HL-60/S4 treated with phorbol 12-myristate 13-acetate at 8.2 ng/mL for 4 days and 3 days (cell line): ENCODE data around the gene GKN2.

Experiments used
- in situ Hi-C: fragments of 300-500 bp; cut with MboI; formaldehyde crosslinking; loops from 2 replicates; pipeline ENCODE4 v1.15.0; 2022; ENCODE audit warnings: low sequenced_read_pairs

The GKN2 gene

DNA sequence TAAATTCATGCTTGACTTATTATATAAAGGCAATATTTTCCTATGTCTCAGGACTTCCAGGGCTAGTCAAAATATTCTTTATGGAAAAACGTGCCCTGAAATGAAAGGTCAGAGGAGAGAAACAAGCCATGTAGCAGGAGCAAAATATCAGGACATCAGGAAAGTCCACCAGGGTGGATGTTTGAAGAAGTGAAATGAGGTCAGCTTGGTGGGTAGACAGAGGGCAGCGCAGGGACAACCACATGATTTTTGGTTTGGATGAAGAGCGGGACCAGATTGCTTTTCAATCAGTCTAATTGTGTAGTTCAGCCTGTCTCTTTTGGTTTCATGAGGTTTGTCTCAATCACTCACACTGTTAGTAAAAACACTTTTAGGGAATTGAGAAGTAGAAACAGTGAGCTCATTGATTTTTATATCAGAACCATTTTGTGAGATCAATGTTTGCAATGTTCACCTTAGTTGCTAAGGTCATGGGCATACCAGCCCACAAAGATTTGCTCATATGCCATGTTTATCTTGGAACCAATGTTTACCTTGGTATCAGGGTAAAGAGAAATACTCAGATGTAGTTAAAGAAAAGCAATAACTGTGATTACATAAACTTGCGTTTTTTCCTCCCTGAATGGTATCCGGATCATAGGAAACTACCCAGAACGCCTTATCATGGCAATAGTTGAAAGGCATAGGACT is 32.1 kb downstream of the GKN2 start:
- in situ Hi-C loops, result loop anchor here (25.0 kb wide), 1 partner anchor 183 kb away; the partner anchor contains the start of gene ARHGAP25

DNA sequence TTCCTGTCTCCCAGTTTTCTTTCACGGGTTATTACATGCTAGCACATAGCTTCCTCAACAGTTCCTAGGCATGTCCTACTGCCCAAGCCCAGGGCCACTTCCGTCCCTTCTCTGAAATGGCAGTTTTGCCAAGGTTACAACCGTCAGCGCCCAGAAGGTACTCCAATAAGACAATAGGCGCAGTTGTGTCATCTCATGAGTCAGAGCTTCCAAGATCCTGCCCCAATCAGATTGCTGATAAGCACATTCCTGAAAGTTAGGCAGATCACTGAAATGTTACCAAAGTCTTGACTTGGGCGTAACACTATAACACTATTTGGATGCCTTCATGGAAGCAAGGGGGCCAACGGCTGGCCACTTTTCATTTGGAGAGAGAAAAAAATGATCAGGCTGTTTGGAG is 34.2 kb downstream of the GKN2 start:
- in situ Hi-C loops, result loop anchor here (10.0 to 25.0 kb wide), 2 partner anchors 181 to 434 kb away; partner anchors contain the start of gene ARHGAP25

DNA sequence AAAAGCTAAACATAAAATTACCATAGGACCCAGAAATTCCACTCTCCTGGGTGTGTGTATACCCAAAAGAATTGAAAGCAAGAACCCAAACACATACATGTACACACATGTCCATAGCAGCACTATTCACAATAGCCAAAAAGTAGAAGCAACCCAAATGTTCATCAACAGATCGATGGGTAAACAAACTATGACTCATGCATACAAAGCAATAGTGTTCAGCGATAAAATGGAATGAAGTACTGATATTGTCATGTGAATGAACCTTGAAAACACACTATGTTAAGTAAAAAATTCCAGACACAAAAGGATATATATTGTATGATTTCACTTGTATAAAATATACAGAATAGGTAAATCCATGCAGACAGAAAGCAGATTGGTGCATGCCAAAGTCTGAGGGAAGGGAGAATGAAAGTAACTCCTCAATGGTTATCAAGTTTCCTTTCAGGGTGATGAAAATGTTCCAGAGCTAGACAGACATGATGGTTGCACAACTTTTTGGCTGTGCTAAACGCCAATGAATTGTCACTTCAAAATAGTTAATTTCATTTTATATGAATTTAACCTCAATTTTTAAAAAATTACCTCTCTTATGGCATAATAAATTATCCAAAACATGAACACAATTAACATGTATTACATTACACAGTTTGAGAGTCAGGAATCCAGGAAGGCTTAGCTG is 35.5 kb downstream of the GKN2 start:
- in situ Hi-C loops, result loop anchor here (10.0 to 25.0 kb wide), 2 partner anchors 180 to 432 kb away; partner anchors contain the start of gene ARHGAP25

DNA sequence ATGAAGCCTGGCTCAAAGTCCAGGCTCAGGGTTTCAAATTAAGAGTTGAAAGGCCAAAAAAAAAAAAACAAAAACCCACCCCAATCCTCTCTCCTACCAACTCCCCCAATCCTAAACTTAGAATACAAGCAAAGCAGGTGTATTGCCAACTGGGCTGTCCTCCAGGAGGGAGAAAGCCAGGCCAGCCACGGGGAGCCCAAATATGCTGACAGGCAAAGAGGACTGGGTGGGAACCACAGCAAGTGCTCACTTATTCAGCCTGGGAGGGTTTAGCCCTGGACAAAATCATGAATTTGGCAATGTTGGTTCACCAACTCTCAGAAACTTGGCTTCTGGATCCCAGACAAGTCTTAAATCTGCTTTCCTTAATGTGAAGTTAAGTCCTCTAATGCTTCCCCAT is 36.5 kb downstream of the GKN2 start:
- in situ Hi-C loops, result loop anchor here (10.0 to 25.0 kb wide), 2 partner anchors 179 to 431 kb away; partner anchors contain the start of gene ARHGAP25

DNA sequence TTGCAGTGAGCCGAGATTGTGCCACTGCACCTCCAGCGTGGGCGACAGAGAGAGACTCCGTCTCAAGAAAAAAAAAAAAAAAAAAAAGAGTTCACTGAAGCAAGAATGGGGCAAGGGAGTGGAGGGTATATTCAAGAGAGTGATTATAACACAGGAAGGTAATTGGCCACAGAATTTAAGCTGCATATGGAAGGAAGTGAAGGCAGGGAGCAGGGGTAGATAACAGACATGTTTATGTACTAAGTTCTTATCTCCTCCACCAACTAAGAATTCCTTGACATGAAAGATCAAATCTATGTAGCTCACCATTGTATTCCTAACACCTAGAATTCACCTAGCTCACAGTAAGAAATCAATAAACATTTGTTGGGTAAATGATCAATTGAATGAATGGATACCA is 37.3 kb downstream of the GKN2 start:
- in situ Hi-C loops, result loop anchor here (10.0 to 25.0 kb wide), 2 partner anchors 178 to 431 kb away; partner anchors contain the start of gene ARHGAP25

DNA sequence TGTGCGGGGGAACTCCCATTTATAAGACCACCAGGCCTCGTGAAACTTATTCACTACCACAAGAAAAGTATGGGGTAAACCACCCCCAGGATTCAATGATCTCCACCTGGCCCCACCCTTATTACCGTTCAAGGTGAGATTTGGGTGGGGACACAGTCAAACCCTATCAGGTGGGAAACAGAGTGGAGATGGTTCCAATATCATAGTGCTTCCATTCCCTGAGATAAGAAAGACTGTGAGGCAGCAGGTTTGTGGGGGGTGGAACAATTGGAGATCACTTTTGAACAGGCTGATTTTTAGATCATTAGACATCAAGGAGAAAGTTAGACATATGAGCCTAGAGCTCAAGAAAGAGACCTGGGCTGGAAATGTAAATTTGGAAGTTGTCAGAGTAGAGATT is 39.3 kb downstream of the GKN2 start:
- in situ Hi-C loops, result loop anchor here (10.0 to 25.0 kb wide), 2 partner anchors 176 to 429 kb away; partner anchors contain the start of gene ARHGAP25

DNA sequence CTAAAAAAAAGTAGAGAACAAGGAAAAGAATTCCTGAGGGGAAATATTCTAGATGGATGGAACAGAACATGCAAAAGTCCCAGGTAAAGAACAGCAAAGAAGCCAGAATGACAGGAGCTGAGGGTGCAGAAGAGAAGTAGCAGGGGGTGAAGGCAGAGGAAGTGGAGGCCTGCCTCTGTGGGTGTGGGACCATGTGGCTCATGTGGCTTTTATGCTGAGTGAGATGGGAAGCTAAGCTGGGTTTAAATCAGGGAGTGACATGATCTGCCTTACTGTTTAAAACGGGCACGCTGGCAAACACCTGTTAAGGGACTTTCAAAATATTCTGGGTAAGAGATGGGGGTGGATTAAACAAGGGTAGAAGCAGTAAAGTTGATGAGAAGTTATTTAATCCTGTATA is 40.0 kb downstream of the GKN2 start:
- in situ Hi-C loops, result loop anchor here (10.0 to 25.0 kb wide), 2 partner anchors 175 to 428 kb away; partner anchors contain the start of gene ARHGAP25

DNA sequence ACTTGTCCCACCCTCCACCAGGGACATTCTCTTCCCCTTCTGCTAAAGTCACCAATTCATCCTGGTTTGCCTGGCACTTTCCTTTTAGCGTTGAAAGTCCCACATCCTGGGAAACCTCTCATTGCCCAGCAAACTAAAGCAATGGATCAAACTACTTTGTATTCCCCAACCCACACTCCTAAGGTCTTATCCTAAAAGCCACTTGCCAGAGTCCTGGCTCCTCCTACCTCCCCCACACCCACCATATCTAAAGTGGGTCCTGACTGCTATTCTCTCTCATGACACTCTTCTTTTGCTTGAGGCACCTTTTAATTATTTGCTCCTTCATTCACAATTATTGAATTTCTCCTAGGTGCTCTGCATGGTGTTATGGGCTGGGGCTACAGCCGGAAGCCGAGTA is 40.6 kb downstream of the GKN2 start:
- in situ Hi-C loops, result loop anchor here (10.0 to 25.0 kb wide), 2 partner anchors 175 to 427 kb away; partner anchors contain the start of gene ARHGAP25

DNA sequence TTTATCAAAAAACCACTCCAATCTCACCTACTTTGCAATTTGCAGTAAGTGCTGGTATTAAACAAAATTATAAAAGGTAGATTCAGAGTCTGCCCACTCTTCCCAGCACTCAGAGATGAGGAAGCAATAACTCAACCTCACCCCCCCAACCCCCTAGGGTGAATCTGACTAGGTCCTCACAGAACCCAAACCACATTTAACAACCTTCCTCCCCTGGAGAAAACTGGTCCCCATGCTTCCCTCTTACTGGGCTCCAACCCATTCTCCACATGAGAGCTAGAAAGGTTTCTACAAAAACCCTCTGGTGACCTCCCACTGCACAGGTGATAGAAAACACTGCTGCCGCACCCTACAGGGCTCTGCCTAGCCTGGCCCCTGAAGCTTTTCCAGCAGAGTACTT is 41.0 kb downstream of the GKN2 start:
- in situ Hi-C loops, result loop anchor here (10.0 to 25.0 kb wide), 2 partner anchors 174 to 427 kb away; partner anchors contain the start of gene ARHGAP25

DNA sequence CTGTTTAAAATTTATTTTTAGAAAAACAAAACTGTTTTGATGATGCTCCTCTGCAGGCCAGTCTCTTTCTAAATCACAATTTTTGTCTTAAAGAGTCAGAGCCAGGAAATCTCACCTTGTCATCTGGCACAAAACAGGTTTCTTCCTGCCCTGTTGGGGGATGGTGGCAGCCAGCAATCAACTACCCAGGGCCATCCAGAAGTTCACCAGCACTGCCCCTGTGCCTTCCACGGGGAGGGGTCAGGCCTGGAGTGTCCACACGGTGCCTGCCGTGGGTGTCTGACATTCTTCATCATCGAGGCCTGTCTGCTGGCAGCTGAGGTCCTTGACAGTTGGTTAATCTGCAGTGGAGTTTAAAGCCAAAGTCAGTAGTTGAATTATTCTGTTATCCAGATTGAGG is 41.4 kb downstream of the GKN2 start:
- in situ Hi-C loops, result loop anchor here (10.0 to 25.0 kb wide), 2 partner anchors 174 to 426 kb away; partner anchors contain the start of gene ARHGAP25

DNA sequence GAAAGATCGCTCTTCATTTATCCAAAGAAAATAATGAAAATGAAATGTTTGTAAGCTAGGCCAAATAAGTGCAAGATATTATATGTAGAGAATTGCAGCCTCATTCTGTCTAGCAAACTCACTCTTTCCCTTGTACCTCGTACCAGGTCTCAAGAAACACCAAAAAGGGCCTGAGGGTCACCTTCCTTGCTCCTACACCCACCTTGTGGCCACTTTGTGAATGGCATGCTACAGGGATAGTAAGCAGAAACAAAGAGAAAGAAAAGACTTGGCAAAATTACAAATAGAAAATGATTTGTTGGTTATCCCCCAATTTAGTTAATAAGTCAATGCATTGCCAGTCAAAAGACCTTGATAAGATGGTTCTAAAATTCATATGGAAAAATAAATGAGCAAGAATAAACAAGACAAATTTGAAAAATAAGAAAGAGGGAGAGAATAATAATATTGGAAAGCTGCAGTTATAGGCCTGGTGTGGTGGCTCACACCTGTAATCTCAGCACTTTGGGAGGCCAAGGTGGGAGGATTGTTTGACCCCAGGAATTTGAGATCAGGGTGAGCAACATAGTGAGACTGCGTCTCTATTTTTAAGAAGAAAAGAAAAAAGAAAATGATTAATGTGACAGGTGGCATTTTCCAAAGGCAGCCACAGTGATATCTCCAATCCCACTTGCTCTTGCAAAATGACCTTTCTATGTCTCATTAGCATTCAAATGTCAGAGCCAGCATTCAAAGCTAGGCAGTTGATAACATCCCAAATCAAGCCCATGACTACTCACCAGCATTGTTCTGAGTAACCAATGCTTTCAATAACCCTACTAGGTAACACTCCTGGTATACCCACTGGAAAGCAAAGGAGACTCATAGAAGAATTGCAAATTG is 42.7 kb downstream of the GKN2 start:
- in situ Hi-C loops, result loop anchor here (10.0 to 25.0 kb wide), 2 partner anchors 173 to 425 kb away; partner anchors contain the start of gene ARHGAP25

DNA sequence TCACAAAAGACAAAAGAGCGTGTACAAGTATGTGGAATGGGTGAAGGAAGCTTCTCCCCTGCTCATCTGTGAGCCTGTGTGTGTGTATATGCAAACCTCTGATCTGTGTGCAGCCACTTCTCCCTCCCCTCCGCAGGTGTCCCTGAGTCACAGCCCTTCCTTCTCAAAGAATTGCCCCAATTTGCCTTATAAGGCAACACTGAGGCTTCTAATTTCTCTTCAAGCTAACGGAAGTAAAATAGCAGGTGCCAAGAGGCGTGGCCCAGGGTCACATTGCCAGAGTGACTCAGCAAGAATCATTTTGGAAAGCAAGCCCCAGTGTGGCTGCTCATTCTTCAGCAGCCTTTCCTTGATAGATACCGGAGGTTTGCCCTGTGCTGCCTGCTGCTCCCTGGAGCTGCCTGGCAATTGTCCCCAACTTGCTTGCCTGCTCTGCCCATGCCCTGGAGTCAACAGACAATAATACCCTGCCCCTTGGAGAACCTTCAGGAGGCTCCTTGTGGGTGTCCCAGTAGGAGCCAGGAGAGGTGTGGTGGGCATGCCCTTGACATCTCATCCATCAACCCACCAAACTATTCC is 44.2 kb downstream of the GKN2 start:
- in situ Hi-C loops, result loop anchor here (25.0 kb wide), 1 partner anchor 171 kb away; the partner anchor contains the start of gene ARHGAP25

DNA sequence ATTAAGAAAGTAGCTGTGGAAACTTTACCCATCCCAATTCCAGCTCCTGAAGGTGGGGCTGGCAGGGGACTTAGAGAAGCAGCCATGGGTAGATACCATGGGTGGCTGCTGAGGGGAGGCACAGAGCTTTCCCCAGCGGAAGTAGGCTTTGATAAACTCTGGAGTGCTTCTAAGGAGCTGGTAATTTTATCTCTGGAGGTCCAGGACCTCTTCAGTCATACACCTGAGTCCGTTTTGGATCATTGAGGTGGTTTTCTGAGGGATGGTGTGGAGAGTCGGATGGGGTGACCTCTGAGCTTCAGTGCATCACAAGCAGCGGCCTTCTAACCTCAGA is 44.8 kb downstream of the GKN2 start:
- in situ Hi-C loops, result loop anchor here (25.0 kb wide), 1 partner anchor 171 kb away; the partner anchor contains the start of gene ARHGAP25

DNA sequence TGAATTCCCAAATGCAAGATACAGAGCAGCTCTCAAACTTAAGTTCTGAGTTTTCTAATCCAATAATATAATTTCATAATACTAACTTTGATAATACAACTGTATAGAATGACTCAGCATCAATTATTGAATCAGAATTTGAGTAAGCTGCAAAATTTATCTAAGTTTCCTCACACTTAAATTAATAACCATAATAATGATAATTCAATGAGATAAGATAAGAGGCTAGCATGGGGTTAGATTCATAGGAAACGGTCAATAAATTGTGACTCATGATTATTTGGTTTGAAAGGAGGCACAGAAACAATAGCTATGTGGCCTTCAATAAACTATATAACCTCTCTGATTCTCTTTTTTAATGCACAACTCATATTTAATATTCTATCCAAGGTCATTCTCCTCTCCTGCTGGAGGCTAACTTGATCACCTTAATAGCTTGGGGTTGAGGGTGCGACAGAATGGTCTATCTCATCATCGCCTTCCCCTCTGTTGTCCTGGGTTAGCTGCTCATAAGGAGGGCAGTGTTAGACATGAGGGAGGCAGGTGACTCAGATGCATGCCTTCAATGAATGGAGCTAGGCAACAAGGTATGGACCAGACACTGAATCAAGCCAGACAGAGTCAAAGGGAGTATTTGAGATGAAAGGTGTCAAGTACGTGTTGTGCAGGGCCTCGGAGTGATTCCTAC is 45.3 kb downstream of the GKN2 start:
- in situ Hi-C loops, result loop anchor here (25.0 kb wide), 1 partner anchor 170 kb away; the partner anchor contains the start of gene ARHGAP25

DNA sequence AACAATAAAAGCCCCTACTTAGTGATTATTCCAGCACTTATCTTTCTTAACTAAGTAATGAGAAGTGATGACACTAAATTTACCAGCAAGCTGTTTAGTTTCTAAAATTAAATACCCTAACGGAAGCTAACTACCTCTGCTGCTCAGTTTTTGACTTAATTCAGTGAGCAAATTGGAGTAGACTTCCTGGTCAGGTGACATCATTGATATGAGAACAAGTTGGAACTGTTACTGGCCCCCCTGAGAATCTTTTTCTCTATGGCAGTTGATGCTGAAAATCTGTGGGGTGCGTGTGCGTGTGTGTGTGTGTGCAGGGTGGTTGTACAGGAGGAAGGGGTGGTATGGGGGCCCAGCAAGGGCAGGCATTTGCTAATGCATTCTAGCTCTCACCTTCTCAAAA is 46.0 kb downstream of the GKN2 start:
- in situ Hi-C loops, result loop anchor here (25.0 kb wide), 1 partner anchor 169 kb away; the partner anchor contains the start of gene ARHGAP25

DNA sequence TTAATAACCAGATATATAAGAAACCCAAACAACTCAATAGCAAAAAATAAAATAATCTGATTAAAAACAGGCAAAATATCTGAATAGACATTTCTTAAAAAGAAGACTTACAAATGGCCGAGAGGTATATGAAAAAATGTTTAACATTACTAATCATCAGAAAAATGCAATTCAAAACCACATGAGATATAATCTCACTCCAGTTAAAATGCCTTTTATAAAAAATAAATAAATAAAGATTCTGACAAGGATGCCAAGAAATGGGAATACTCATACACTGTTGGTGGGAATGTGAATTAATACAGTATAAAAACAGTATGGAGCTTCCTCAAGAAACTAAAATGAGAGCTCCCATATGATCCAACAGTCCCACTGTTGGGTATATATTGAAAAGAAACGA is 47.6 kb downstream of the GKN2 start:
- in situ Hi-C loops, result loop anchor here (25.0 kb wide), 1 partner anchor 168 kb away; the partner anchor contains the start of gene ARHGAP25

DNA sequence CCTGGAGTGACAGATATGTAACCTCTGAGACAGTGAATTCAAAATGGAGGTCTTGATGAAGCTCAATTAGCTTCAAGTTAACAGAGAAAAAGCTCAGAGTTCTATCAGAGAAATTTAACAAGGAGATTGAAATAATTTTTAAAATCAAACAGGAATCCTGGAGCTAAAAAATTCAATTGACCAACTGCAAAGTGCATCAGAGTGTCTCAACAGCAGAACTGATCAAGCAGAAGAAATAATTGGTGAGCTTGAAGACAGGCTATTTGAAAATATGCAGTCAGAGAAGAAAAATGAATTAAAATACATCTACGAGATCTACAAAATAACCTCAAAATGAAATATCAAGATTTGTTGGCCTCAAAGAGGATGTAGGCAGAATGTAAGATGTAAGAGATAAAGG is 51.1 kb downstream of the GKN2 start:
- in situ Hi-C loops, result loop anchor here (25.0 kb wide), 1 partner anchor 164 kb away; the partner anchor contains the start of gene ARHGAP25

DNA sequence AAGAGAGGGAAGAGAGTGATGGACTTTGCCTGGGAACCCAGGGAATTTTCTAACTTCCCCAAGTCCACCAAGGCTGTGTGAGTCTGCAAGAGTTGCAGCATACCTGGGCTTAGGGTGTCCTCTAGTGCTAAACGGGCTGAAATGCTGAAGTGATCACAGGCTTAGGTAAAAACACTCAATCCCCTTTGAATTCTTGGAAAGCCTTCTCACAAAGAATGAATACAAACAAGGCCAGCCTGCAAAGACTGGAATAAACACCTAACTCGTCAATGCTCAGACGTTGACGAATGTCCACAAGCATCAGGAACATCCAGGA is 51.5 kb downstream of the GKN2 start:
- in situ Hi-C loops, result loop anchor here (25.0 kb wide), 1 partner anchor 164 kb away; the partner anchor contains the start of gene ARHGAP25

DNA sequence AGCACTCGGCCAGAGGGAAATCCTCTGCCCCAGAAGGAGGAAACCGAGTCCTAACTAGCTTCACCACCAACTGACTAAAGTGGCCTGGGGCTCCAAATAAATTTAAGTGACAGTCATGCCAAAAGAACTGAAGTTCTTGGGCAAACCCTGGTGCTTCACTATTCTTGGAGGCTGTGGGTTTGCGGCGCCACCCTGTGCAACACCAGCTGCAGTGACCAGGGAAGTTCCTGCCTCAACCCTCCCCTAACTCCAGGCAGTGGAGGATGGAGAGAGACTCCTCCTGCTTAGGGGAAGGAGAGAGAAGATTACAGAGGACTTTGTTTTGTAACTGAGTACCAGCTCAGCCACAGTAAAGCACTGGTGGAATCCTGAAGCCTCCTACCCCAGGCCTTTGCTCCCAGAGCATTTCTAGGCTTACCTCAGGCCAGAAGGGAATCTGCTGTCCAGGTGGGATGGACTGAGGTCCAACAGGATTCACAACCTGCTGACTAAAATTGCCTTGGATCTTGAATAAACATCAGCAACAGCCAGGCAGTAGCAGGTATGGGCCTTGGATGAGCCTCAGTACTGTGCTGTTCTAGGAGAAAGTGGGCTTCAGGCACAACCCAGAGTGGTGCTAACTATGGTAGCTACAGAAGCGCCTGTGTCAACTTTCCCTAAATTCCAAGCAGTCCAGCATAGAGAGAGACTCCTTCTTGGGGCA is 52.0 kb downstream of the GKN2 start:
- in situ Hi-C loops, result loop anchor here (25.0 kb wide), 1 partner anchor 163 kb away; the partner anchor contains the start of gene ARHGAP25
